OCI-LY1 (cell line): ENCODE results near the gene TUBAL3.
"Not testable (repeated sequence)": the region's sequence is repeated elsewhere in the genome, so short reads cannot be mapped to it uniquely, and the experiment has no call there.

Source experiments
- H2AFZ ChIP-seq: fragments of 200-600 bp; sonication (generic), shearing (Covaris generic); 2 replicates; pipeline ENCODE4 v1.6.0; 2014; ENCODE audit warnings: antibody characterized with exemption, mild to moderate bottlenecking, low read length
- H3F3A ChIP-seq: fragments of 200-600 bp; sonication (generic), shearing (Covaris generic); 2 replicates; pipeline ENCODE4 v1.6.0; 2014; ENCODE audit warnings: mild to moderate bottlenecking, antibody characterized with exemption, low read length, moderate library complexity; ENCODE audit not compliant: insufficient read depth
- H3K27ac ChIP-seq: fragments of 200-600 bp; sonication (generic); 2 replicates; pipeline ENCODE4 v1.5.1; 2014; ENCODE audit warnings: low read length, mixed run types, mild to moderate bottlenecking, low read depth; ENCODE audit not compliant: poor library complexity, severe bottlenecking
- H3K27me3 ChIP-seq: fragments of 200-600 bp; sonication (generic); 2 replicates; pipeline ENCODE4 v1.6.0; 2014; ENCODE audit warnings: antibody characterized with exemption, mild to moderate bottlenecking, low read length, moderate library complexity; ENCODE audit not compliant: insufficient read depth
- H3K36me3 ChIP-seq: fragments of 200-600 bp; sonication (generic); 2 replicates; pipeline ENCODE4 v1.6.1; 2014; ENCODE audit warnings: mild to moderate bottlenecking, antibody characterized with exemption, low read length, moderate library complexity, mixed read lengths; ENCODE audit not compliant: insufficient read depth
- H3K4me1 ChIP-seq: fragments of 200-600 bp; sonication (generic); 2 replicates; pipeline ENCODE4 v1.5.1; 2014; ENCODE audit warnings: mild to moderate bottlenecking, low read length, moderate library complexity; ENCODE audit not compliant: insufficient read depth, severe bottlenecking
- H3K4me2 ChIP-seq: fragments of 200-600 bp; sonication (generic), shearing (Covaris generic); 2 replicates; pipeline ENCODE4 v1.6.1; 2014; ENCODE audit warnings: low read length
- H3K4me3 ChIP-seq: fragments of 200-600 bp; sonication (generic); 2 replicates; pipeline ENCODE4 v1.5.1; 2014; ENCODE audit warnings: low read length, low read depth, mild to moderate bottlenecking, mixed read lengths; ENCODE audit not compliant: poor library complexity, severe bottlenecking
- H3K79me2 ChIP-seq: fragments of 200-600 bp; shearing (Covaris generic); 2 replicates; pipeline ENCODE4 v1.6.1; 2016; ENCODE audit warnings: mixed run types, low read length, mixed read lengths; ENCODE audit not compliant: insufficient read depth
- H3K9ac ChIP-seq: fragments of 200-600 bp; sonication (generic), shearing (Covaris generic); 2 replicates; pipeline ENCODE4 v1.6.1; 2014; ENCODE audit warnings: mild to moderate bottlenecking, low read length, mixed read lengths
- H3K9me2 ChIP-seq: fragments of 200-600 bp; sonication (generic), shearing (Covaris generic); 2 replicates; pipeline ENCODE4 v1.6.1; 2014; ENCODE audit warnings: low read depth, mild to moderate bottlenecking, low read length, mixed read lengths
- H3K9me3 ChIP-seq: fragments of 200-600 bp; shearing (Covaris generic); 2 replicates; pipeline ENCODE4 v1.6.1; 2014; ENCODE audit warnings: low read length, mixed read lengths
- H4K20me1 ChIP-seq: fragments of 200-600 bp; sonication (generic), shearing (Covaris generic); 2 replicates; pipeline ENCODE4 v1.6.0; 2016; ENCODE audit warnings: mild to moderate bottlenecking, low read length; ENCODE audit not compliant: insufficient read depth
- CTCF ChIP-seq: fragments of 200-600 bp; sonication (generic), shearing (Covaris generic); IDR thresholded peaks from 2 replicates; pipeline ENCODE4 v1.5.1; 2017; ENCODE audit warnings: mild to moderate bottlenecking, antibody characterized with exemption, low read length, moderate library complexity, mixed read lengths
- EZH2 ChIP-seq: fragments of 200-600 bp; sonication (generic), shearing (Covaris generic); IDR thresholded peaks from 2 replicates; pipeline ENCODE4 v1.8.0; 2017; ENCODE audit warnings: borderline replicate concordance, mixed run types, mild to moderate bottlenecking, antibody characterized with exemption, low read length, moderate library complexity, mixed read lengths

The TUBAL3 gene

DNA sequence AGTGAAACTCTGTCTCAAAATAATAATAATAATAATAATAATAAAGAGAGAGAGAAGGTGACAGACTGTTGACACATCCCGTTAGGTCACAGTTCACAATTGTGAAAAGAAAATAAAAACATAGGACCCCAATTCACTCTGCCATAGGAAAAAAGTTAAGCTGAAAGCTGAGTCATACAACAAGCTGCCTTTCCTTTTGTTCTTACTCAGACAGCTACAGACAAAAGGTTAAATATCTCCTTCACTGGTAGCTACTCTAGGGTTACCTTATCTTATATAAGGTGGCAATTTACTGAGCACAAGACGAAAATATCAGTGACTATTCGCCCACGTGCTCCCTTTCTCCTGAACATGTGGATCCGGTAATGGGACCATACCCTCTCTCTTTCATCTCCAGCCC lies 17.5 kb downstream of the TUBAL3 start:
- H3K4me2 ChIP-seq = no peak overlapping the region
- no peak for TF ChIP-seq EZH2
- TF ChIP-seq CTCF = no peak
- no peaks in the 10 kb centered on the region for H3K79me2 ChIP-seq
- H2AFZ ChIP-seq = no peak overlapping the region
- H3K4me3 ChIP-seq = no peak overlapping the region
- H3K9ac ChIP-seq = no peak overlapping the region
- no peaks in the 10 kb centered on the region for H3K36me3 ChIP-seq
- no peaks in the 10 kb centered on the region for H3K4me1 ChIP-seq
- H3K27me3 ChIP-seq = no peaks in the 10 kb centered on the region
- H3K9me3 ChIP-seq = peaks cover 10% of the 10 kb centered on the region
- no peaks in the 10 kb centered on the region for H3K9me2 ChIP-seq
- no peaks in the 10 kb centered on the region for H4K20me1 ChIP-seq
- no peak overlapping the region for H3K27ac ChIP-seq
- H3F3A ChIP-seq = no peaks in the 10 kb centered on the region

- no peaks in the 10 kb centered on the region for H3K79me2 ChIP-seq
- H3K27me3 ChIP-seq = no peaks in the 10 kb centered on the region
- no peak overlapping the region for H3K4me2 ChIP-seq
- H3K9ac ChIP-seq = no peak overlapping the region
- no peaks in the 10 kb centered on the region for H3K4me1 ChIP-seq
- TF ChIP-seq CTCF (no peak), EZH2 (no peak)
- H3K4me3 ChIP-seq = no peak overlapping the region
- no peak overlapping the region for H2AFZ ChIP-seq
- H3K9me3 ChIP-seq = peaks cover 2% of the 10 kb centered on the region
- H3K36me3 ChIP-seq = no peaks in the 10 kb centered on the region
- H3K9me2 ChIP-seq = no peaks in the 10 kb centered on the region
- H3F3A ChIP-seq = no peaks in the 10 kb centered on the region
- H4K20me1 ChIP-seq = no peaks in the 10 kb centered on the region
- H3K27ac ChIP-seq = no peak overlapping the region
Measured at GRCh38 chr10:5385224-5385623, 19.4 kb downstream of the TUBAL3 start.

DNA sequence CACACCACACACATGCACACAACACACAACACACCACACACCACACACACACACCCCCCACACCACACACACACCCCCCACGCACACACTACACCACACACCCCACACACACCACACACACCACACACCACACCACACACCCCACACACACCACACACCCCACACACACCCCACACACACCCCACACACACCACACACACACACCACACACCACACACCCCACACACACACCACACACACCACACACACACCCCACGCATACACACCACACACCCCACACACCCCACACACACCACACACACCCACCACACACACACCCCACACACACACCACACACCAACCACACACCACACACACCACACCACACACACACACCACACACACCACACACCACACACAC lies 23.4 kb downstream of the TUBAL3 start:
- Histone ChIP-seq H3K27ac (no peak overlapping the region), H2AFZ (no peak overlapping the region), H3K9me3 (no peaks in the 10 kb centered on the region), H3K4me2 (no peak overlapping the region), H3K9ac (no peak overlapping the region), H4K20me1 (no peaks in the 10 kb centered on the region), H3K9me2 (no peaks in the 10 kb centered on the region), H3K4me1 (no peaks in the 10 kb centered on the region), H3K4me3 (no peak overlapping the region), H3K36me3 (no peaks in the 10 kb centered on the region), H3K79me2 (no peaks in the 10 kb centered on the region), H3K27me3 (no peaks in the 10 kb centered on the region), H3F3A (no peaks in the 10 kb centered on the region)
- no peak for TF ChIP-seq CTCF
- TF ChIP-seq EZH2 = no peak

GRCh38 chr10:5380395-5380794 lies 24.2 kb downstream of the TUBAL3 start:
- not testable (repeated sequence) for H3K27ac ChIP-seq, H3K4me3 ChIP-seq, H4K20me1 ChIP-seq, H3K9me2 ChIP-seq, H3K9ac ChIP-seq, H3F3A ChIP-seq, H3K4me1 ChIP-seq, H3K79me2 ChIP-seq, H2AFZ ChIP-seq, H3K36me3 ChIP-seq, H3K4me2 ChIP-seq, H3K27me3 ChIP-seq, H3K9me3 ChIP-seq

DNA sequence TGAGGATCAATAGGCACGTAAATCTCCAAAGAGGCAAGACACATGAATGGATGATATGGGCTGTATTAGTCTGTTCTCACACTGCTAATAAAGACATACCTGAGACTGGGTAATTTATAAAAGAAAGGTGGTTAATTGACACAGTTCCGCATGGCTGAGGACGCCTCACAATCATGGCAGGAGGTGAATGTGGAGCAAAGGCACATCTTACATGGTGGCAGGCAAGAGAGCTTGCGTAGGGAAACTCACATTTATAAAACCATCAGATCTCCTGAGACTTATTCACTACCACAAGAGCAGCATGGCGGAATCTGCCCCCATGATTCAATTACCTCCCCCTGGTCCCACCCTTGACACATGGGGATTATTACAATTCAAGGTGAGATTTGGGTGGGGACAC lies 25.4 kb downstream of the TUBAL3 start:
- H3K4me2 ChIP-seq, H3K79me2 ChIP-seq, H3K9ac ChIP-seq, H3K9me3 ChIP-seq, H3K4me1 ChIP-seq, H3K27me3 ChIP-seq, H4K20me1 ChIP-seq, H3F3A ChIP-seq, H2AFZ ChIP-seq, H3K27ac ChIP-seq, H3K9me2 ChIP-seq, H3K4me3 ChIP-seq, H3K36me3 ChIP-seq: not testable (repeated sequence)
